Upper lobe of left lung (tissue), 6 donors: ENCODE data around the gene PEX12. TPM values are rescaled to one million over a fixed set of nuclear protein-coding genes. Genes with fewer than 3 reads are reported as not detected.
A peak's percentile ranks its signal among the peaks of the same experiment; 100 is the strongest.

ENCODE experiments used
- ATAC-seq, 2 donors: fragments of 200-7000 bp; cut with Tn5 transposase; one replicate each; pipeline ENCODE4 v1.9.1; 2022; ENCODE audit warnings: mild to moderate bottlenecking in 2 of 2, moderate library complexity in 2 of 2; ENCODE audit not compliant: low FRiP score in 2 of 2
- DNase-seq, 2 donors: peaks; one replicate each; pipeline ENCODE4 v3.0.0-alpha.2; 2019 to 2020
- H3K27ac ChIP-seq, 4 donors: fragments of 200-600 bp; sonication (generic); one replicate each; pipeline ENCODE4 v1.5.1; 2016 to 2019
- H3K27me3 ChIP-seq, 4 donors: fragments of 200-600 bp; sonication (generic); one replicate each; pipeline ENCODE4 v1.5.1; 2017 to 2019
- H3K36me3 ChIP-seq, 4 donors: fragments of 200-600 bp; sonication (generic); one replicate each; pipeline ENCODE4 v1.5.1; 2016 to 2019
- H3K4me1 ChIP-seq, 4 donors: fragments of 200-600 bp; sonication (generic); one replicate each; pipeline ENCODE4 v1.5.1; 2018 to 2019
- H3K4me3 ChIP-seq, 4 donors: fragments of 200-600 bp; sonication (generic); one replicate each; pipeline ENCODE4 v1.5.1; 2017 to 2019; ENCODE audit warnings: mild to moderate bottlenecking in 2 of 4, moderate library complexity in 1 of 4
- H3K9me3 ChIP-seq, 4 donors: fragments of 200-600 bp; sonication (generic); one replicate each; pipeline ENCODE4 v1.5.1; 2018 to 2019
- EP300 ChIP-seq, 4 donors: sonication (generic); formaldehyde crosslinking; IDR thresholded peaks; one replicate each; pipeline ENCODE4 v1.5.1; 2017; ENCODE audit warnings: antibody characterized with exemption in 4 of 4, control low read depth in 2 of 4
- POLR2A ChIP-seq, 4 donors: fragments of 450-650 bp; IDR thresholded peaks; one replicate each; pipeline ENCODE4 v1.5.1; 2016 to 2017; ENCODE audit warnings: antibody characterized with exemption in 4 of 4, mild to moderate bottlenecking in 2 of 4
- POLR2AphosphoS5 ChIP-seq, 2 donors: sonication (generic); formaldehyde crosslinking; IDR thresholded peaks; one replicate each; pipeline ENCODE4 v1.5.1; 2017; ENCODE audit warnings: antibody characterized with exemption in 2 of 2
- WGBS, 2 donors: methylation state at CpG; one replicate each; pipeline ENCODE4 v1.1.5; 2017 to 2018; 5-methylcytosine and 5-hydroxymethylcytosine counted together
- total RNA-seq, 6 donors: library from RNA; depleted of rRNA in 4 of 6; stranded (reverse); fragments of >200 nt in 4 of 6; gene quantifications; one replicate each; pipeline versions ENCODE4 v1.1.0 to v1.2.1, GENCODE V29; 2016 to 2021
- TF ChIP-seq, protein P1 (sequence below), 6 experiments: fragments of 450-650 bp in 4 of 6; fragments of 200-600 bp in 2 of 6; sonication (generic) in 2 of 6; IDR thresholded peaks; one replicate each; pipeline ENCODE4 v1.5.1; 2016 to 2019; ENCODE audit warnings: antibody characterized with exemption in 6 of 6
- donor health status: DM: no; HTN: no; CAD: no; lungs with moderate emphysema.
- donor health status: DM: no; HTN: yes; CAD: no; lungs with severe emphysema.

PEX12 gene
- total RNA-seq, 6 donors from 2014 or later = 3.8 to 6.6 (median 5.2) TPM

- Histone ChIP-seq H3K27me3 (no peaks in the 10 kb centered on the region), H3K27ac (peak overlapping the region; percentile 91 to 97 (median 95)), H3K9me3 (no peaks in the 10 kb centered on the region), H3K36me3 (no peaks in the 10 kb centered on the region), H3K4me3 (peak overlapping the region in 3 of 4 donors; percentile 66 to 74 (median 69)), H3K4me1 (peaks cover 15 to 41% (median 25%) of the 10 kb centered on the region in 4 donors)
- 24 to 26% methylated on average over 7 of the region's 7 CpGs for WGBS, 2 donors
- DNase-seq = no peak
- ATAC-seq = peak; percentile 12 to 35
- no peak for TF ChIP-seq POLR2A (IDR thresholded peaks at IDR 0.05)
- TF ChIP-seq, protein P1, sequence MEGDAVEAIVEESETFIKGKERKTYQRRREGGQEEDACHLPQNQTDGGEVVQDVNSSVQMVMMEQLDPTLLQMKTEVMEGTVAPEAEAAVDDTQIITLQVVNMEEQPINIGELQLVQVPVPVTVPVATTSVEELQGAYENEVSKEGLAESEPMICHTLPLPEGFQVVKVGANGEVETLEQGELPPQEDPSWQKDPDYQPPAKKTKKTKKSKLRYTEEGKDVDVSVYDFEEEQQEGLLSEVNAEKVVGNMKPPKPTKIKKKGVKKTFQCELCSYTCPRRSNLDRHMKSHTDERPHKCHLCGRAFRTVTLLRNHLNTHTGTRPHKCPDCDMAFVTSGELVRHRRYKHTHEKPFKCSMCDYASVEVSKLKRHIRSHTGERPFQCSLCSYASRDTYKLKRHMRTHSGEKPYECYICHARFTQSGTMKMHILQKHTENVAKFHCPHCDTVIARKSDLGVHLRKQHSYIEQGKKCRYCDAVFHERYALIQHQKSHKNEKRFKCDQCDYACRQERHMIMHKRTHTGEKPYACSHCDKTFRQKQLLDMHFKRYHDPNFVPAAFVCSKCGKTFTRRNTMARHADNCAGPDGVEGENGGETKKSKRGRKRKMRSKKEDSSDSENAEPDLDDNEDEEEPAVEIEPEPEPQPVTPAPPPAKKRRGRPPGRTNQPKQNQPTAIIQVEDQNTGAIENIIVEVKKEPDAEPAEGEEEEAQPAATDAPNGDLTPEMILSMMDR (IDR thresholded peaks at IDR 0.05) = no peak
- TF ChIP-seq POLR2AphosphoS5 (IDR thresholded peaks at IDR 0.05) = no peak
- no peak for TF ChIP-seq EP300 (IDR thresholded peaks at IDR 0.05)
Measured at GRCh38 chr17:35586569-35587073, 8.2 kb upstream of the PEX12 start.

GRCh38 chr17:35584061-35584460 is 5.7 kb upstream of the PEX12 start:
- Histone ChIP-seq H3K4me1 (peaks cover 14 to 23% (median 18%) of the 10 kb centered on the region in 4 donors), H3K36me3 (no peaks in the 10 kb centered on the region), H3K4me3 (no peak overlapping the region), H3K27me3 (no peaks in the 10 kb centered on the region), H3K9me3 (no peaks in the 10 kb centered on the region), H3K27ac (no peak overlapping the region)
- DNase-seq (no peak), ATAC-seq (no peak)
- no peak for TF ChIP-seq EP300 (IDR thresholded peaks at IDR 0.05)
- TF ChIP-seq POLR2AphosphoS5 (IDR thresholded peaks at IDR 0.05) = no peak
- TF ChIP-seq POLR2A (IDR thresholded peaks at IDR 0.05) = no peak
- TF ChIP-seq, protein P1 (IDR thresholded peaks at IDR 0.05) = no peak
- 90 to 91% methylated on average over 1 of the region's 1 CpG for WGBS, 2 donors

- peak overlapping the region; percentile 84 to 96 (median 87) for H3K27ac ChIP-seq
- ATAC-seq = no peak
- 1 to 5% methylated on average over 11 of the region's 11 CpGs for WGBS, 2 donors
- peak overlapping the region; percentile 56 to 75 (median 66) for H3K4me3 ChIP-seq
- H3K27me3 ChIP-seq = no peaks in the 10 kb centered on the region
- H3K36me3 ChIP-seq = peaks cover 0 to 18% (median 2%) of the 10 kb centered on the region in 4 donors
- DNase-seq = no peak
- H3K9me3 ChIP-seq = no peaks in the 10 kb centered on the region
- H3K4me1 ChIP-seq = peaks cover 14 to 21% (median 18%) of the 10 kb centered on the region in 4 donors
- TF ChIP-seq POLR2AphosphoS5 (IDR thresholded peaks at IDR 0.05) = no peak
- no peak for TF ChIP-seq POLR2A (IDR thresholded peaks at IDR 0.05)
- TF ChIP-seq, protein P1 (IDR thresholded peaks at IDR 0.05) = no peak
- TF ChIP-seq EP300 (IDR thresholded peaks at IDR 0.05) = no peak
Measured at GRCh38 chr17:35578929-35579432, 610 bp upstream of the PEX12 start.

GRCh38 chr17:35577830-35578196 is 558 bp downstream of the PEX12 start:
- peak overlapping the region; percentile 84 to 96 (median 87) for H3K27ac ChIP-seq
- H3K36me3 ChIP-seq = peaks cover 0 to 20% (median 2%) of the 10 kb centered on the region in 4 donors
- H3K4me1 ChIP-seq = peaks cover 14 to 21% (median 18%) of the 10 kb centered on the region in 4 donors
- peak overlapping the region; percentile 56 to 75 (median 66) for H3K4me3 ChIP-seq
- 3 to 4% methylated on average over 8 of the region's 8 CpGs for WGBS, 2 donors
- TF ChIP-seq EP300 (IDR thresholded peaks at IDR 0.05) (no peak), POLR2AphosphoS5 (IDR thresholded peaks at IDR 0.05) (no peak), POLR2A (IDR thresholded peaks at IDR 0.05) (no peak)
- TF ChIP-seq, protein P1 (IDR thresholded peaks at IDR 0.05) = no peak
- no peaks in the 10 kb centered on the region for H3K27me3 ChIP-seq
- H3K9me3 ChIP-seq = no peaks in the 10 kb centered on the region
- peak; percentile 28 to 48 for ATAC-seq
- DNase-seq = no peak

DNA sequence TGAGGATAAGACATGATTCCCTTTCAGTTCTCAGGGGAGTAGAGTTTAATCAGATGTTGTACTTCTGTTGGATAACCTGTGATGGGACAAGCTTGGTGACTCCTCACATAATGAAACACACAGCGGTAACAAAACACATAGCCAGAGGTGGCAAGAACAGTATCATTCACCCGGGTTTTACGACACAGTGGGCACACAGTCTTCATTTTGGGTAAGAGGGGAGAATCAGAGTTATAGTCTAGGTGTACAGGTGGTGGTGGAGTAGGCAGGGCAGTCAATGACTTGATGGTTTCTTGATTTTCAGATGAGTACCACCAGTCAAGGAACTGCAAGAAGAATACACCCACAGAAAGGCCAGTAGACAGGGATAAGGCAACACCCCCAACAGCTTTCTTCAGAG is 2.6 kb downstream of the PEX12 start:
- 90 to 93% methylated on average over 3 of the region's 3 CpGs for WGBS, 2 donors
- DNase-seq = no peak
- H3K4me3 ChIP-seq = no peak overlapping the region
- no peak overlapping the region for H3K27ac ChIP-seq
- H3K27me3 ChIP-seq = no peaks in the 10 kb centered on the region
- H3K9me3 ChIP-seq = no peaks in the 10 kb centered on the region
- peaks cover 0 to 20% (median 2%) of the 10 kb centered on the region in 4 donors for H3K36me3 ChIP-seq
- TF ChIP-seq EP300 (IDR thresholded peaks at IDR 0.05) (no peak), POLR2A (IDR thresholded peaks at IDR 0.05) (no peak), POLR2AphosphoS5 (IDR thresholded peaks at IDR 0.05) (no peak)
- TF ChIP-seq, protein P1 (IDR thresholded peaks at IDR 0.05) = no peak
- no peak for ATAC-seq
- H3K4me1 ChIP-seq = peaks cover 14 to 28% (median 21%) of the 10 kb centered on the region in 4 donors
